H9 (cell line): ENCODE data around the gene CACNA1D. TPM values are rescaled to one million over a fixed set of nuclear protein-coding genes. Genes with fewer than 3 reads are reported as not detected.

Experiments
- DNase-seq: peaks from one replicate; pipeline ENCODE4 v3.0.0-alpha.2; 2017
- H2AFZ ChIP-seq: one replicate; pipeline ENCODE4 v1.6.1; 2013; ENCODE audit warnings: mild to moderate bottlenecking, low read length, control low read depth, moderate library complexity
- H2AK5ac ChIP-seq: 2 replicates; pipeline ENCODE4 v1.6.1; 2013; ENCODE audit warnings: low read length, control low read depth, mixed read lengths; ENCODE audit not compliant: insufficient read length
- H2BK120ac ChIP-seq: one replicate; pipeline ENCODE4 v1.6.1; 2013; ENCODE audit warnings: low read depth, mild to moderate bottlenecking, low read length, control low read depth, inconsistent platforms; ENCODE audit not compliant: poor library complexity, severe bottlenecking
- H2BK12ac ChIP-seq: 2 replicates; pipeline ENCODE4 v1.6.1; 2013; ENCODE audit warnings: low read length, control low read depth, mixed read lengths, low read depth; ENCODE audit not compliant: insufficient read length
- H2BK15ac ChIP-seq: 2 replicates; pipeline ENCODE4 v1.6.1; 2013; ENCODE audit warnings: low read depth, low read length, control low read depth
- H2BK20ac ChIP-seq: one replicate; pipeline ENCODE4 v1.6.1; 2013; ENCODE audit warnings: low read depth, mild to moderate bottlenecking, low read length, control low read depth, inconsistent platforms; ENCODE audit not compliant: poor library complexity, severe bottlenecking
- H2BK5ac ChIP-seq: 2 replicates; pipeline ENCODE4 v1.6.1; 2013; ENCODE audit warnings: low read length, control low read depth, mixed read lengths; ENCODE audit not compliant: insufficient read length
- H3K14ac ChIP-seq: 2 replicates; pipeline ENCODE4 v1.6.1; 2013; ENCODE audit warnings: low read length, control low read depth; ENCODE audit not compliant: insufficient read depth
- H3K18ac ChIP-seq: 2 replicates; pipeline ENCODE4 v1.6.1; 2013; ENCODE audit warnings: low read depth, mild to moderate bottlenecking, mixed read lengths, low read length, control low read depth; ENCODE audit not compliant: insufficient read length
- H3K23ac ChIP-seq: 2 replicates; pipeline ENCODE4 v1.6.1; 2013; ENCODE audit warnings: low read length, control low read depth, mixed read lengths, low read depth; ENCODE audit not compliant: insufficient read length
- H3K23me2 ChIP-seq: 2 replicates; pipeline ENCODE4 v1.6.1; 2013; ENCODE audit warnings: low read depth, mild to moderate bottlenecking, mixed read lengths, low read length, control low read depth; ENCODE audit not compliant: insufficient read length, poor library complexity, severe bottlenecking
- H3K27ac ChIP-seq: 2 replicates; pipeline ENCODE4 v1.5.1; 2013; ENCODE audit warnings: low read length, control low read depth, mixed read lengths, low read depth; ENCODE audit not compliant: insufficient read length
- H3K27me3 ChIP-seq: 2 replicates; pipeline ENCODE4 v1.6.1; 2013; ENCODE audit warnings: low read length, control low read depth, inconsistent platforms; ENCODE audit not compliant: insufficient read depth
- H3K4ac ChIP-seq: 2 replicates; pipeline ENCODE4 v1.6.1; 2013; ENCODE audit warnings: low read depth, mild to moderate bottlenecking, control low read depth, inconsistent platforms, low read length, moderate library complexity
- H3K4me1 ChIP-seq: 2 replicates; pipeline ENCODE4 v1.6.1; 2013; ENCODE audit warnings: low read length, control low read depth, inconsistent platforms; ENCODE audit not compliant: insufficient read depth
- H3K4me2 ChIP-seq: 2 replicates; pipeline ENCODE4 v1.6.1; 2013; ENCODE audit warnings: low read length, control low read depth, mixed read lengths; ENCODE audit not compliant: insufficient read length, insufficient read depth
- H3K56ac ChIP-seq: 2 replicates; pipeline ENCODE4 v1.6.1; 2013; ENCODE audit warnings: low read depth, mild to moderate bottlenecking, mixed read lengths, low read length, control low read depth; ENCODE audit not compliant: insufficient read length
- H3K79me1 ChIP-seq: 2 replicates; pipeline ENCODE4 v1.6.1; 2013; ENCODE audit warnings: low read depth, mild to moderate bottlenecking, moderate library complexity, low read length, control low read depth, inconsistent platforms; ENCODE audit not compliant: insufficient read depth, poor library complexity, severe bottlenecking
- H3K79me2 ChIP-seq: 2 replicates; pipeline ENCODE4 v1.6.1; 2013; ENCODE audit warnings: low read length, control low read depth, inconsistent platforms; ENCODE audit not compliant: insufficient read depth
- H3K9ac ChIP-seq: 2 replicates; pipeline ENCODE4 v1.6.1; 2013; ENCODE audit warnings: low read length, control low read depth, mixed read lengths; ENCODE audit not compliant: insufficient read length; ENCODE audit errors: extremely low read depth
- H3K9me3 ChIP-seq: one replicate; pipeline ENCODE4 v1.6.1; 2013; ENCODE audit warnings: low read depth, low read length, inconsistent platforms; ENCODE audit not compliant: control insufficient read depth
- H3T11ph ChIP-seq: one replicate; pipeline ENCODE4 v1.6.1; 2013; ENCODE audit warnings: mild to moderate bottlenecking, low read length, control low read depth, inconsistent platforms
- H4K20me1 ChIP-seq: one replicate; pipeline ENCODE4 v1.6.1; 2013; ENCODE audit not compliant: control insufficient read depth, insufficient read length, insufficient read depth
- H4K5ac ChIP-seq: 2 replicates; pipeline ENCODE4 v1.6.1; 2013; ENCODE audit warnings: low read depth, mild to moderate bottlenecking, mixed read lengths, low read length, control low read depth; ENCODE audit not compliant: insufficient read length
- H4K8ac ChIP-seq: replicated peaks from 2 replicates; pipeline ENCODE4 v1.6.1; 2013; ENCODE audit warnings: low read length, control low read depth, mixed read lengths, low read depth; ENCODE audit not compliant: insufficient read length
- H4K91ac ChIP-seq: 2 replicates; pipeline ENCODE4 v1.6.1; 2013; ENCODE audit warnings: low read depth, mild to moderate bottlenecking, moderate library complexity, mixed read lengths, low read length, control low read depth; ENCODE audit not compliant: insufficient read length
- H3K27ac Mint-ChIP-seq, 3 experiments: 2 replicates in 2 of 3; 3 replicates in 1 of 3; pipeline ENCODE4 v1.8.0; 2020 to 2021; ENCODE audit warnings: mixed read lengths in 3 of 3, mild to moderate bottlenecking in 1 of 3, moderate library complexity in 1 of 3
- H3K27me3 Mint-ChIP-seq: 2 replicates; pipeline ENCODE4 v1.8.0; 2021; ENCODE audit warnings: low read depth, mild to moderate bottlenecking, moderate library complexity, mixed read lengths
- H3K36me3 Mint-ChIP-seq, 3 experiments: 2 replicates in 2 of 3; 3 replicates in 1 of 3; pipeline ENCODE4 v1.8.0; 2020 to 2021; ENCODE audit warnings: low read depth in 3 of 3, mixed read lengths in 3 of 3; ENCODE audit not compliant: insufficient read depth in 1 of 3
- H3K4me1 Mint-ChIP-seq, 2 experiments: 2 replicates each; pipeline ENCODE4 v1.8.0; 2020; ENCODE audit warnings: mixed read lengths in 2 of 2
- H3K4me3 Mint-ChIP-seq, 2 experiments: 2 replicates in 1 of 2; 3 replicates in 1 of 2; pipeline ENCODE4 v1.8.0; 2020 to 2021; ENCODE audit warnings: mild to moderate bottlenecking in 2 of 2, mixed read lengths in 2 of 2, moderate library complexity in 1 of 2
- H3K9me3 Mint-ChIP-seq, 2 experiments: 2 replicates in 1 of 2; 3 replicates in 1 of 2; pipeline ENCODE4 v1.8.0; 2020; ENCODE audit warnings: mild to moderate bottlenecking in 2 of 2, mixed read lengths in 2 of 2, moderate library complexity in 1 of 2
- WGBS: extraction: QIAGEN DNeasy Blood & Tissue Kit; methylation state at CpG from one replicate; pipeline ENCODE4 v1.1.7; 2013; ENCODE audit warnings: missing lambda C conversion rate, low lambda C conversion rate, mixed read lengths; ENCODE audit not compliant: insufficient read length; ENCODE audit errors: extremely low coverage; 5-methylcytosine and 5-hydroxymethylcytosine counted together
- total RNA-seq: library from RNA; stranded (reverse); gene quantifications from 2 replicates; pipeline ENCODE4 v1.2.1, GENCODE V29; 2021
- TF ChIP-seq, protein P1 (sequence below): fragments of 200-600 bp; sonication (generic); conservative IDR thresholded peaks from 3 replicates; pipeline ENCODE4 v1.8.0; 2021; ENCODE audit warnings: antibody characterized with exemption, mild to moderate bottlenecking

CACNA1D gene
- total RNA-seq, 1 experiment from 2014 or later = 3.5 TPM

DNA sequence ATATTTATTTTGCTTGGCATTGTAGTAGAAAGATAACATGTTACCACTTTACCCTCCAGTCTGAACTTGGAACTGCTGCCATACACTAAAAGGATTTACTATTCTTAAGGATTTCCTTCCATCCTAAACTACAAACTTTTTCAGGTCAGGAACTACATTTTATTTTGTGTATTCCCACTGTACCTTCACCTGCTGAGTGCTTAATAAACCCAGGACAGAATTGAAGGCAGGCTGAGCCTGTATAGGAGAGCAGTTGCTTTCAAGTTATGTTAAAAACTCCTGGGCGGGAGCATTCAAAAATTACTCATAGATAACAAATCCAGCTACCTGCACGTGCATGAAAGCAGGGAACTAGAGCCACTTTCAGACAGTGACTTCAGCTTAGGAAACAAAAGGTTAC, 58.3 kb downstream of the CACNA1D start:
- no peak overlapping the region for H3K23ac ChIP-seq
- H3K27me3 Mint-ChIP-seq = peaks cover 2% of the 10 kb centered on the region
- no peak overlapping the region for H3K4ac ChIP-seq
- H3K23me2 ChIP-seq = no peaks in the 10 kb centered on the region
- H3K9me3 ChIP-seq = no peaks in the 10 kb centered on the region
- peaks cover 7% of the 10 kb centered on the region in 2 experiments; a peak in 3 of 4 replicates for H3K4me1 Mint-ChIP-seq
- no peaks in the 10 kb centered on the region for H4K20me1 ChIP-seq
- no peak overlapping the region for H3K4me3 Mint-ChIP-seq
- H2BK20ac ChIP-seq = no peak overlapping the region
- H3K18ac ChIP-seq = no peak overlapping the region
- no peaks in the 10 kb centered on the region for H3K27me3 ChIP-seq
- no peak overlapping the region for H2BK12ac ChIP-seq
- no peak overlapping the region for H3K27ac ChIP-seq
- no peaks in the 10 kb centered on the region for H3K79me2 ChIP-seq
- no peak overlapping the region for H2AK5ac ChIP-seq
- no peak overlapping the region for H2BK15ac ChIP-seq
- H3K56ac ChIP-seq = no peak overlapping the region
- H3K4me2 ChIP-seq = no peak overlapping the region
- no peak overlapping the region for H4K5ac ChIP-seq
- H2BK120ac ChIP-seq = no peak overlapping the region
- H2BK5ac ChIP-seq = no peak overlapping the region
- TF ChIP-seq, protein P1, sequence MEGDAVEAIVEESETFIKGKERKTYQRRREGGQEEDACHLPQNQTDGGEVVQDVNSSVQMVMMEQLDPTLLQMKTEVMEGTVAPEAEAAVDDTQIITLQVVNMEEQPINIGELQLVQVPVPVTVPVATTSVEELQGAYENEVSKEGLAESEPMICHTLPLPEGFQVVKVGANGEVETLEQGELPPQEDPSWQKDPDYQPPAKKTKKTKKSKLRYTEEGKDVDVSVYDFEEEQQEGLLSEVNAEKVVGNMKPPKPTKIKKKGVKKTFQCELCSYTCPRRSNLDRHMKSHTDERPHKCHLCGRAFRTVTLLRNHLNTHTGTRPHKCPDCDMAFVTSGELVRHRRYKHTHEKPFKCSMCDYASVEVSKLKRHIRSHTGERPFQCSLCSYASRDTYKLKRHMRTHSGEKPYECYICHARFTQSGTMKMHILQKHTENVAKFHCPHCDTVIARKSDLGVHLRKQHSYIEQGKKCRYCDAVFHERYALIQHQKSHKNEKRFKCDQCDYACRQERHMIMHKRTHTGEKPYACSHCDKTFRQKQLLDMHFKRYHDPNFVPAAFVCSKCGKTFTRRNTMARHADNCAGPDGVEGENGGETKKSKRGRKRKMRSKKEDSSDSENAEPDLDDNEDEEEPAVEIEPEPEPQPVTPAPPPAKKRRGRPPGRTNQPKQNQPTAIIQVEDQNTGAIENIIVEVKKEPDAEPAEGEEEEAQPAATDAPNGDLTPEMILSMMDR = no peak
- H4K8ac ChIP-seq = no peak overlapping the region
- no CpG with 5 or more reads among the region's 2 CpGs for WGBS
- no peaks in the 10 kb centered on the region for H3K79me1 ChIP-seq
- no peak overlapping the region for H3K9ac ChIP-seq
- H3K9me3 Mint-ChIP-seq = no peaks in the 10 kb centered on the region; a peak in 1 of 5 replicates
- no peaks in the 10 kb centered on the region; a peak in 1 of 7 replicates for H3K36me3 Mint-ChIP-seq
- no peak overlapping the region for H3K14ac ChIP-seq
- H3K4me1 ChIP-seq = no peaks in the 10 kb centered on the region; the same call in 1 of the 2 replicates
- H3T11ph ChIP-seq = no peak overlapping the region
- H4K91ac ChIP-seq = no peak overlapping the region
- H2AFZ ChIP-seq = no peak overlapping the region
- no peak overlapping the region for H3K27ac Mint-ChIP-seq
- no peak for DNase-seq
